Measurements from ENCODE around the gene FRMD3. TPM values are rescaled to one million over a fixed set of nuclear protein-coding genes. Genes with fewer than 3 reads are reported as not detected.

FRMD3 gene
- total RNA-seq, 1 experiment from 2014 or later, result 0.55 TPM

DNA sequence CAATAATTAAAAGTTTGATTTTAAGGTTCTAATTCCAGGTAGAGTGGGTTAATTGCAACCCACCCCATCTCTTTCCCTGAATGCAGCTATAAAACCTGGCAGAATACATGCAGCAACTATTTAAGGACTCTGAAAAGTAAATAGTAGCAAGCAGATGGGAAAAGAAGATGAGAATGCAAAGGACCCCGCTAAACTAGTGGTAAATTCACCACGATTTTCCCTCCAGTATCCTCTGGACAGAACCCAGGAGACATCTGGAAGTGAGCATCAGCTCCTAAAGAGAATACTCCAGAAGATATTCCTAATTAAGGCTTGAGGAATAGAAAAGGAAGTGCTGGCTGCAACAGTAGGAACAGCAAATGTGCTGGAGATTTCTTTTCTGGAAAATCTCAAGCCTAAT is 170.9 kb downstream of the FRMD3 start:
- H3K4me1 Mint-ChIP-seq, result peaks cover under 1 to 3% of the 10 kb centered on the region in 2 experiments; a peak in 2 of 4 replicates
- Histone ChIP-seq H2BK15ac (ENCODE audit: low read depth, low read length) (no peak overlapping the region), H3K56ac (ENCODE audit: insufficient read length, low read depth, low read length) (no peak overlapping the region), H4K20me1 (ENCODE audit: control insufficient read depth, insufficient read depth, insufficient read length) (no peaks in the 10 kb centered on the region), H3K4me1 (ENCODE audit: insufficient read depth, low read length) (no peaks in the 10 kb centered on the region), H3K4ac (ENCODE audit: low read depth, low read length) (no peak overlapping the region), H2BK12ac (ENCODE audit: insufficient read length, low read depth, low read length) (no peak overlapping the region), H3K4me2 (ENCODE audit: insufficient read depth, insufficient read length, low read length) (no peak overlapping the region), H2BK20ac (ENCODE audit: low read depth, low read length, poor library complexity, severe bottlenecking) (no peak overlapping the region), H3K27ac (ENCODE audit: insufficient read length, low read depth, low read length) (no peak overlapping the region), H3K14ac (ENCODE audit: insufficient read depth, low read length) (no peak overlapping the region), H4K8ac (replicated peaks; ENCODE audit: insufficient read length, low read depth, low read length) (no peak overlapping the region), H4K5ac (ENCODE audit: insufficient read length, low read depth, low read length) (no peak overlapping the region), H3K23ac (ENCODE audit: insufficient read length, low read depth, low read length) (no peak overlapping the region), H2AK5ac (ENCODE audit: insufficient read length, low read length) (no peak overlapping the region), H3K79me1 (ENCODE audit: insufficient read depth, low read depth, low read length, poor library complexity, severe bottlenecking) (no peaks in the 10 kb centered on the region), H3K9me3 (ENCODE audit: control insufficient read depth, low read depth, low read length) (no peaks in the 10 kb centered on the region), H4K91ac (ENCODE audit: insufficient read length, low read depth, low read length) (no peak overlapping the region), H2BK5ac (ENCODE audit: insufficient read length, low read length) (no peak overlapping the region), H3K23me2 (ENCODE audit: insufficient read length, low read depth, low read length, poor library complexity, severe bottlenecking) (no peaks in the 10 kb centered on the region), H3T11ph (ENCODE audit: low read length) (no peak overlapping the region), H3K9ac (ENCODE audit: extremely low read depth, insufficient read length, low read length) (no peak overlapping the region), H2BK120ac (ENCODE audit: low read depth, low read length, poor library complexity, severe bottlenecking) (no peak overlapping the region), H3K79me2 (ENCODE audit: insufficient read depth, low read length) (no peaks in the 10 kb centered on the region), H2AFZ (ENCODE audit: low read length) (no peak overlapping the region), H3K27me3 (ENCODE audit: insufficient read depth, low read length) (no peaks in the 10 kb centered on the region), H3K18ac (ENCODE audit: insufficient read length, low read depth, low read length) (no peak overlapping the region)
- DNase-seq, result no peak
- 0 out of 2 replicates have a peak, but pooled peaks cover 1% of the 10 kb centered on the region for H3K27me3 Mint-ChIP-seq (ENCODE audit: low read depth)
- no peak overlapping the region for H3K27ac Mint-ChIP-seq
- no peak overlapping the region for H3K4me3 Mint-ChIP-seq
- WGBS (ENCODE audit: extremely low coverage, insufficient read length, low lambda C conversion rate), result no CpG with 5 or more reads among the region's 2 CpGs
- TF ChIP-seq, protein P1, sequence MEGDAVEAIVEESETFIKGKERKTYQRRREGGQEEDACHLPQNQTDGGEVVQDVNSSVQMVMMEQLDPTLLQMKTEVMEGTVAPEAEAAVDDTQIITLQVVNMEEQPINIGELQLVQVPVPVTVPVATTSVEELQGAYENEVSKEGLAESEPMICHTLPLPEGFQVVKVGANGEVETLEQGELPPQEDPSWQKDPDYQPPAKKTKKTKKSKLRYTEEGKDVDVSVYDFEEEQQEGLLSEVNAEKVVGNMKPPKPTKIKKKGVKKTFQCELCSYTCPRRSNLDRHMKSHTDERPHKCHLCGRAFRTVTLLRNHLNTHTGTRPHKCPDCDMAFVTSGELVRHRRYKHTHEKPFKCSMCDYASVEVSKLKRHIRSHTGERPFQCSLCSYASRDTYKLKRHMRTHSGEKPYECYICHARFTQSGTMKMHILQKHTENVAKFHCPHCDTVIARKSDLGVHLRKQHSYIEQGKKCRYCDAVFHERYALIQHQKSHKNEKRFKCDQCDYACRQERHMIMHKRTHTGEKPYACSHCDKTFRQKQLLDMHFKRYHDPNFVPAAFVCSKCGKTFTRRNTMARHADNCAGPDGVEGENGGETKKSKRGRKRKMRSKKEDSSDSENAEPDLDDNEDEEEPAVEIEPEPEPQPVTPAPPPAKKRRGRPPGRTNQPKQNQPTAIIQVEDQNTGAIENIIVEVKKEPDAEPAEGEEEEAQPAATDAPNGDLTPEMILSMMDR (conservative IDR thresholded peaks at IDR 0.05), result no peak
- H3K9me3 Mint-ChIP-seq, result no peaks in the 10 kb centered on the region
- no peaks in the 10 kb centered on the region for H3K36me3 Mint-ChIP-seq (ENCODE audit: insufficient read depth in 1 of 3, low read depth in 3 of 3)

Measured in H9 (cell line).